Activated T-cell treated with anti-CD3 and anti-CD28 coated beads, Interleukin-2, amount 50 U/mL, for 72 hours (primary cell): Measurements from ENCODE around the gene PWWP2B. TPM values are rescaled to one million over a fixed set of nuclear protein-coding genes. Genes with fewer than 3 reads are reported as not detected.

Experiments used
- ATAC-seq, 2 donors: fragments of 150-1000 bp; cut with Tn5 transposase; replicated peaks in 1 of 2; 2 replicates each; pipeline ENCODE4 v1.10.0; 2021; ENCODE audit warnings: moderate library complexity in 2 of 2, mild to moderate bottlenecking in 1 of 2
- DNase-seq, 2 donors: peaks; one replicate each; pipeline ENCODE4 v3.0.0; 2021 to 2022; ENCODE audit warnings: mixed read lengths in 1 of 2
- H3K27ac Mint-ChIP-seq: one replicate; pipeline ENCODE4 v1.8.0; 2022; ENCODE audit warnings: mild to moderate bottlenecking, moderate library complexity, mixed read lengths
- H3K27me3 Mint-ChIP-seq: one replicate; pipeline ENCODE4 v1.8.0; 2022; ENCODE audit warnings: low read depth, mixed read lengths
- H3K36me3 Mint-ChIP-seq, 2 donors: one replicate each; pipeline ENCODE4 v1.8.0; 2022; ENCODE audit warnings: mixed read lengths in 2 of 2, mild to moderate bottlenecking in 1 of 2; ENCODE audit not compliant: insufficient read depth in 2 of 2
- H3K4me1 Mint-ChIP-seq: one replicate; pipeline ENCODE4 v1.8.0; 2022; ENCODE audit warnings: low read depth, mixed read lengths
- H3K4me3 Mint-ChIP-seq, 2 donors: one replicate each; pipeline ENCODE4 v1.8.0; 2022; ENCODE audit warnings: mild to moderate bottlenecking in 2 of 2, mixed read lengths in 2 of 2, moderate library complexity in 2 of 2
- H3K9me3 Mint-ChIP-seq, 2 donors: one replicate each; pipeline ENCODE4 v1.8.0; 2022; ENCODE audit warnings: mixed read lengths in 2 of 2
- total RNA-seq, 2 donors: library from RNA; stranded (reverse); gene quantifications; one replicate each; pipeline ENCODE4 v1.2.3, GENCODE V29; 2022

The PWWP2B gene
- total RNA-seq, 2 donors from 2014 or later, result 3.1 to 5.2 TPM

GRCh38 chr10:132404169-132404880, 7.3 kb downstream of the PWWP2B start:
- Mint-ChIP-seq H3K4me3 (no peak overlapping the region), H3K27me3 (no peaks in the 10 kb centered on the region), H3K9me3 (no peaks in the 10 kb centered on the region), H3K27ac (no peak overlapping the region), H3K36me3 (no peaks in the 10 kb centered on the region), H3K4me1 (peaks cover 8% of the 10 kb centered on the region)
- DNase-seq (no peak), ATAC-seq (no peak)

DNA sequence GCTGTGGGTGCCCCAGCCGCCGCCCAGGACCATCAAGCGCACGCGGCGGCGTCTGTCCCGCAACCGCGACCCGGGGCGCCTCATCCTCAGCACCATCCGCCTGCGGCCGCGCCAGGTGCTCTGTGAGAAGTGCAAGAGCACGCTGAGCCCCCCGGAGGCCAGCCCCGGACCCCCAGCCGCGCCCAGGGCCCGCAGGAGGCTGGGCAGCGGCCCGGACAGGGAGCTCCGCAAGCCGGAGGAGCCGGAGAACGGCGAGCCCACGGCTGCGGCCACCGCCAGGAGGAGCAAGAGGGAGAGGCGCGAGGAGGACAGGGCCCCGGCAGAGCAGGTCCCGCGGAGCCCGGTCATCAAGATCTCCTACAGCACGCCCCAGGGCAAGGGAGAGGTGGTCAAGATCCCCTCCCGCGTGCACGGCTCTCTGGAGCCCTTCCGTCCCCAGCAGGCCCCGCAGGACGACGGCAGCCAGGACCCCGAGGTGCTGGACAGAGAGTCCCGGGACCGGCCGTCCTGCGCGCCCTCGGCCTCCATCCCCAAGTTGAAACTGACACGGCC, 8.0 kb downstream of the PWWP2B start:
- no peak overlapping the region for H3K27ac Mint-ChIP-seq
- DNase-seq (no peak), ATAC-seq (no peak)
- peaks cover 8% of the 10 kb centered on the region for H3K4me1 Mint-ChIP-seq
- no peak overlapping the region for H3K4me3 Mint-ChIP-seq
- no peaks in the 10 kb centered on the region for H3K9me3 Mint-ChIP-seq
- no peaks in the 10 kb centered on the region for H3K27me3 Mint-ChIP-seq
- no peaks in the 10 kb centered on the region for H3K36me3 Mint-ChIP-seq

DNA sequence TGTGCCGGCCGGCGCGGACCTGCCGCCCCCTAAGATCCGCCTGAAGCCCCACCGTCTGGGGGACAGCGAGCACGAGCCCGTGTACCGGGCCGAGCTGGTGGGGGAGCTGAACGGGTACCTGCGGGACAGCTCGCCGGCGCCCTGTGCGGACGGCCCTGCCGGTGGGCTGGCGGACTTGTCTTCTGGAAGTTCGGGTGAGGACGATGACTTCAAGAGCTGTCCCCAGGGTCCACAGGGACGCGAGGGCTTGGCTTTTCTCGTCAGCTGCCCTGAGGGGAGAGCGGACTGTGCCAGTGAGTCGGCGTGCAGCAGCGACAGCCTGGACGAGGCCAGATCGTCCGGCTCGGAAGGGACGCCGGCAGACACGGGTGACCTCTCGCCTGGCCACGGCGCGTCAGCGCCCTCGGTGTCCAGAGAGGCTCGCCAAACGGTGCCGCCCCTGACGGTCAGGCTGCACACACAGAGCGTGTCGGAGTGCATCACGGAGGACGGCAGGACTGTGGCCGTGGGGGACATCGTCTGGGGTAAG, 8.5 kb downstream of the PWWP2B start:
- Mint-ChIP-seq H3K9me3 (no peaks in the 10 kb centered on the region), H3K4me3 (no peak overlapping the region), H3K27me3 (no peaks in the 10 kb centered on the region), H3K4me1 (peaks cover 8% of the 10 kb centered on the region), H3K27ac (no peak overlapping the region), H3K36me3 (no peaks in the 10 kb centered on the region)
- DNase-seq, result no peak
- ATAC-seq, result no peak

GRCh38 chr10:132406181-132406580, 9.2 kb downstream of the PWWP2B start:
- Mint-ChIP-seq H3K36me3 (no peaks in the 10 kb centered on the region), H3K27ac (no peak overlapping the region), H3K4me1 (peaks cover 8% of the 10 kb centered on the region), H3K27me3 (no peaks in the 10 kb centered on the region), H3K9me3 (no peaks in the 10 kb centered on the region), H3K4me3 (no peak overlapping the region)
- ATAC-seq (no peak), DNase-seq (no peak)

DNA sequence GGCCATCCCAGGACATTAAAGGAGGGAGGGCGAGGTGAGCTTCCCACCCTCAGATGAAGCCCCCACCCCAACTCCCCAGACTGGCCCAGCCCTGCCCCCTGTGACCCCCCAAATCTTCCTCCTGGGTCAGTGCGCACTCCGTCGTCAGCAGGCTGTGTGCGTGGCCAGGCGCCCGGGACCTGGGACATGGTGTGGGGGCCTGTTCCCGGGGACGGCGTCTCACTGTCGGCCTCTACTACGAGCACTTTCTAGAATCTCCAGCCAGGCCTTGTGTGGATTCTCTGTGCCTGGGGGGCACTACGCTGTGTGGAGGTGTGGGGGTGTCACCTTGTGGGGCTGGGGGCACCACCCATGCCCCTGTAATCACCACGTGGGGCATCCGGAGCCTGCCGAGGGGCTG, 9.8 kb downstream of the PWWP2B start:
- DNase-seq (no peak), ATAC-seq (no peak)
- Mint-ChIP-seq H3K4me3 (no peak overlapping the region), H3K27ac (no peak overlapping the region), H3K27me3 (no peaks in the 10 kb centered on the region), H3K36me3 (no peaks in the 10 kb centered on the region), H3K4me1 (peaks cover 8% of the 10 kb centered on the region), H3K9me3 (no peaks in the 10 kb centered on the region)

DNA sequence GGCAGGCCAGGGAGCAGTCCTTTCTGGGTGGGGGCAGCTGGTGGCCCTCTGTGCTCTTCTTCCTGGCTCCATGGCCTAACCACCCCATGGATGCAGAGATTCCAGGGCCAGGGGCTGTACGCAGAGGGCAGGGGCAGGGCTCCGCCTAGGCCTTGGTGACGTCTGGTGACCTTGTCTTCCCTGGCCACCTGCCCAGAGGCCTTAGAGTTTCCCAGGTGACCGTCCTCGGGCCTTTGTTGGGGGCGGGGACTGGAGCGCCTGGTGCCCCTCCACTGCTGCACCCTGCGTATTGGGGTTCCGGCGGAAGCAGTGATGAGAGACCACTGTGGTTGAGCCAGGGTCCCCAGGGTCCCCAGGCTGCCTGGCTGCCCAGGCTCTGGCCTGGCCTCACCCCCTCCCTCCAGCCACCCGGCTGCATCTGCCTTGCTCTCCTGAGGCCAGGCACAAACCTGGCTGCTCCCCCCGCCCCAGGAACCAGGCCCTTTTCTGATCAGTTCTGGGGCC, 10.3 kb downstream of the PWWP2B start:
- H3K27ac Mint-ChIP-seq, result no peak overlapping the region
- H3K36me3 Mint-ChIP-seq, result no peaks in the 10 kb centered on the region
- no peaks in the 10 kb centered on the region for H3K27me3 Mint-ChIP-seq
- H3K4me1 Mint-ChIP-seq, result peaks cover 8% of the 10 kb centered on the region
- no peak for ATAC-seq
- no peak overlapping the region for H3K4me3 Mint-ChIP-seq
- DNase-seq, result no peak
- H3K9me3 Mint-ChIP-seq, result no peaks in the 10 kb centered on the region

DNA sequence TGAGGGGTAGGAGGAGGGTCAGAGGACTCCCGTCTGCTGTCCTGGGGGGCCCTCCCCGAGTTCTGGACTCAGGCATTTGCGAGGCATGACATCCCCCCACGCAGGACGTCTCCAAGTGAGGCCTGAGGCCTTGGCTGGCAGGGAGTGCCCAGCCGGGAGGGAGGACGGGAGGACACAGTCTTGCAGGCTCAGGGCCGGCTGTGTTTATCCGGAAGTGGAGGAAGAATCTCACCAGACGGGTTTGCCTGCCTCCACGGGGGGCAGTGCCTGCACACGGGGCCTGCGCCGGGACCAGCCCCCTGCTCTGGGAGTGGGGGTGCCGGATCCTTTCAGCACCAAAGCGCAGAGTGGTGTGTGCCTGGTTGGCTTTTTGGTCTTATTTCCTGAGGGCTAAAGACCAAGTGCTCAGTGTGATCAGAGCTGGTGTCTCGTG, 10.9 kb downstream of the PWWP2B start:
- Mint-ChIP-seq H3K9me3 (no peaks in the 10 kb centered on the region), H3K4me1 (peaks cover 8% of the 10 kb centered on the region), H3K27me3 (no peaks in the 10 kb centered on the region), H3K27ac (no peak overlapping the region), H3K4me3 (peak overlapping the region; percentile 36 to 63), H3K36me3 (no peaks in the 10 kb centered on the region)
- no peak for DNase-seq
- peak in 1 of 2 donors; percentile 21 for ATAC-seq

GRCh38 chr10:132408367-132408781, 11.4 kb downstream of the PWWP2B start:
- H3K27me3 Mint-ChIP-seq, result no peaks in the 10 kb centered on the region
- peak; percentile 47 to 48 for ATAC-seq
- no peak overlapping the region for H3K27ac Mint-ChIP-seq
- peak overlapping the region; percentile 36 to 63 for H3K4me3 Mint-ChIP-seq
- no peaks in the 10 kb centered on the region for H3K9me3 Mint-ChIP-seq
- H3K4me1 Mint-ChIP-seq, result peaks cover 8% of the 10 kb centered on the region
- H3K36me3 Mint-ChIP-seq, result no peaks in the 10 kb centered on the region
- peak in 1 of 2 donors; percentile 18 for DNase-seq

- Mint-ChIP-seq H3K4me1 (peaks cover 8% of the 10 kb centered on the region), H3K27ac (no peak overlapping the region), H3K27me3 (no peaks in the 10 kb centered on the region), H3K9me3 (no peaks in the 10 kb centered on the region), H3K36me3 (no peaks in the 10 kb centered on the region), H3K4me3 (no peak overlapping the region)
- ATAC-seq (peak in 1 of 2 donors; percentile 13), DNase-seq (no peak)
Measured at GRCh38 chr10:132408823-132409666, 12.0 kb downstream of the PWWP2B start.

DNA sequence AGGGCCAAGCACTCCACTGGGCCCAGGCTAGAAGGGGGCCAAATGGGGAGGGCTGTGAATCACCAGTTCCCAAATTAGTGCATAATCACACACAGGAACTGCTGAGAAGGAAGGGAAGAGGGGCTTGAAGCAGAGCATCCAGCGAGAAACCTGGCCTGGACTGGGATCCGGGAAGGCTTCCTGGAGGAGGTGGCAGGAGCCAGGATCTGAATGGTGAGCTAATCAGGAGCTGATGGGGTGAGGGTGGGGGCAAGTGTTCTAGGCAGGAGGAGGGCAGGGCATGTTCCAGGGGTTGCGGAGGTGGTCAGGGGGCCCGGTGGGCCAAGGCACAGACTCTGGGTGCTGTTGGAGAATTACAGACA, 12.6 kb downstream of the PWWP2B start:
- no peak for ATAC-seq
- H3K27ac Mint-ChIP-seq, result no peak overlapping the region
- no peak for DNase-seq
- peaks cover 8% of the 10 kb centered on the region for H3K4me1 Mint-ChIP-seq
- no peaks in the 10 kb centered on the region for H3K27me3 Mint-ChIP-seq
- no peak overlapping the region for H3K4me3 Mint-ChIP-seq
- H3K36me3 Mint-ChIP-seq, result no peaks in the 10 kb centered on the region
- no peaks in the 10 kb centered on the region for H3K9me3 Mint-ChIP-seq

DNA sequence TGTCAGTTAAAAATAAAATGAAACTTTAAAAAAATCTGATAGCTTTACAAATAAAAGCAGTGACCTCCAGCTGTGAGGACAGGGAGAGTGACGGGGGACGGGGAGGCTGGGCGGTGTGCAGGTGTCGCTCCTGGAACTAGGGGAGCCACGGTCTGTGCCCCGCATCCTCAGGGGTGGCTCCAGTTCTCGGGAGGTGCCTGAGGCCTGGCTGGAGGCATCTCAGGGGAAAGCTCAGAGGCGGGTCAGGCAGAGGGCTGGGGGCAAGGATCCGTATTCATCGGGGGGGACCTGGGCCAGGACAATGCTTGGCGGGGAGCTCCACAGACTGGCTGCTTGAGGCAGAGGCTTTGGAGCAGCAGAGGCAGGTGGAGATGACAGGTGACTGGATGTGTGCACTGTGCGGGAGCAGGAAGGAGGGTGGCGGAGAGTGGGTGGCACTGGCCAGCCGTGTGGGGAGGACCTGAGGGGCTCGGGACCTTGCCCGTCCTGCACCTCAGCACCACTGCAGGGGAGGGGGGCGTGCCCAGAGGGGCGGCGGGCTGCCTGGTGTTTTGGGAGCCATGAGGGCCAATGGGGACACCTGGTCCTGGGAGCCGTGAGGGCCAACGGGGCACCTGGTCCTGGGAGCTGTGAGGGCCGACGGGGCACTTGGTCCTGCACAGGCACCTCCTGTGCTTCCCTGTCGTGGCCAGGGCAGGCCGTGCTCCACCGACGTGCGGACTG, 13.2 kb downstream of the PWWP2B start:
- Mint-ChIP-seq H3K27ac (no peak overlapping the region), H3K27me3 (no peaks in the 10 kb centered on the region), H3K4me1 (peaks cover 11% of the 10 kb centered on the region), H3K36me3 (no peaks in the 10 kb centered on the region), H3K9me3 (no peaks in the 10 kb centered on the region), H3K4me3 (no peak overlapping the region)
- DNase-seq (no peak), ATAC-seq (no peak)

DNA sequence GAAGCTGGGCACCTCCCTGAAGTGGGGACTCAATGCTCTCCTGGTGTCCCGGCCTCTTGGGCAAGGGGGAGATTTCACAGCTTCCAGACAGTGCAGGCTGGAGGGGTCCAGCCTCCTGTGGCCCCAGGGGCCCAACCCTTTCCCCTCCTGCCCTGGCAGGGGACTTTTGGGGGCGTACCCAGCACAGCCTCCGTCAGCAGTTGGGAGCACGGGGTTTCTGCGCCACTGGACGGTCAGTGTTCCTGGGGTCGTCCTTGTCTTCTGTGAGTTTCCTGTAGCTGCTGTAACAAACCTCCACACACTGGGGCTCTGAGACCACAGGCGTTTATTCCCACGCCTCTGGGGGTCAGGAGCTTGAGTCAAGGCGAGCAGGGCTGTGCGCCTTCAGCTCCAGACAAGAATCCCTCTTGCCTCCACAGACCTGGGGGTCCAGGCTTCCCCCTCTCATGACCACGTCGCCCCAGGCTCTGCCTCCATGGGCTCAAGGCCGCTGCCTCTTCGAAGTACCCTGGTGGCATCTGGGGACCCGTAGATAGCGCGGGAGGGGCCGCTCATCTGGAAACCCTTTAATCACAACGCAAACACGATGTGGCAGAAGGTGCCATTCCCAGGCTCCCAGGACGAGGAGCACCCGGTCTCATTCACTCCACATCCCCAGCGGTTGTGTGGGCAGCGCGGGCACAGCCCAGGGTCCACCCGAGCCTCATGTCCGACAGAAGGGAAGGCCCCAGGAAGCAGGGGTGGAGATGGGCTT, 14.0 kb downstream of the PWWP2B start:
- no peak for DNase-seq

More for the DNA sequence above, 14.0 kb downstream of the PWWP2B start:
- H3K4me3 Mint-ChIP-seq, result no peak overlapping the region
- H3K36me3 Mint-ChIP-seq, result no peaks in the 10 kb centered on the region
- H3K27me3 Mint-ChIP-seq, result no peaks in the 10 kb centered on the region
- no peaks in the 10 kb centered on the region for H3K9me3 Mint-ChIP-seq
- ATAC-seq, result no peak
- peaks cover 12% of the 10 kb centered on the region for H3K4me1 Mint-ChIP-seq
- no peak overlapping the region for H3K27ac Mint-ChIP-seq
